Stimulated activated naive CD8-positive, alpha-beta T cell treated with anti-CD3 and anti-CD28 coated beads, Interleukin-15, Interleukin-2, amounts not matched to agents 100 ng/mL and 50 ng/mL, for 24 hours (primary cell): ENCODE measurements around the gene NPIPB2.
"Not testable (repeated sequence)": the region's sequence is repeated elsewhere in the genome, so short reads cannot be mapped to it uniquely, and the experiment has no call there.

Source experiments
- H3K27ac Mint-ChIP-seq: one replicate; pipeline ENCODE4 v1.8.0; 2021; ENCODE audit warnings: mild to moderate bottlenecking, mixed read lengths
- H3K27me3 Mint-ChIP-seq: one replicate; pipeline ENCODE4 v1.8.0; 2021; ENCODE audit warnings: mixed read lengths
- H3K36me3 Mint-ChIP-seq: one replicate; pipeline ENCODE4 v1.8.0; 2021; ENCODE audit warnings: low read depth, mixed read lengths
- H3K4me1 Mint-ChIP-seq: one replicate; pipeline ENCODE4 v1.8.0; 2021; ENCODE audit warnings: low read depth, mixed read lengths
- H3K4me3 Mint-ChIP-seq: one replicate; pipeline ENCODE4 v1.8.0; 2021; ENCODE audit warnings: mild to moderate bottlenecking, mixed read lengths
- H3K9me3 Mint-ChIP-seq: one replicate; pipeline ENCODE4 v1.8.0; 2021; ENCODE audit warnings: mixed read lengths

Gene NPIPB2

DNA sequence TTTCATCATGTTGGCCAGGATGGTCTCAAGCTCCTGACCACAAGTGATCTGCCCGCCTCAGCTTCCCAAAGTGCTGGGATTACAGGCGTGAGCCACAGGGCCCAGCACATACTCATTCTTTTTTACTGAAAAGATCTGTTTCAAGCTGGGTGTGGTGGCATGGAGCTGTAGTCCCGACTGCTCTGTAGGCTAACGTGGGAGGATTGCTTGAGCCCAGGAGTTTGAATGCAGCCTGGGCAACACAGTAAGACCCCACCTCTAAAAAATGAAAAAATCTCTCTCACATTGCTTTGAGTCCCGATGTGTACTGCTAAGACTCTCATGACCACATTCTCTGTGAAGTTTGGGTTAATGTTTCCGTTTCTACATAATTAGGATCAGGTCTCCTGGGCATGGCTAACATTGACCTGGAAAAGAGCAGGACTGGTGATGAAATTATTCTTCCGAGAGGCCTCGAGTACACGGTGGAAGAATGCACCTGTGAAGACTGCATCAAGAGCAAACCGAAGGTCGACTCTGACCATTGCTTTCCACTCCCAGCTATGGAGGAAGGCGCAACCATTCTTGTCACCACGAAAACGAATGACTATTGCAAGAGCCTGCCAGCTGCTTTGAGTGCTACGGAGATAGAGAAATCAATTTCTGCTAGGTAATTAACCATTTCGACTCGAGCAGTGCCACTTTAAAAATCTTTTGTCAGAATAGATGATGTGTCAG is 25.5 kb upstream of the NPIPB2 start:
- no peak overlapping the region for H3K4me3 Mint-ChIP-seq
- no peaks in the 10 kb centered on the region for H3K36me3 Mint-ChIP-seq
- no peaks in the 10 kb centered on the region for H3K9me3 Mint-ChIP-seq
- H3K27me3 Mint-ChIP-seq: no peaks in the 10 kb centered on the region
- peaks cover 13% of the 10 kb centered on the region for H3K4me1 Mint-ChIP-seq
- no peak overlapping the region for H3K27ac Mint-ChIP-seq

DNA sequence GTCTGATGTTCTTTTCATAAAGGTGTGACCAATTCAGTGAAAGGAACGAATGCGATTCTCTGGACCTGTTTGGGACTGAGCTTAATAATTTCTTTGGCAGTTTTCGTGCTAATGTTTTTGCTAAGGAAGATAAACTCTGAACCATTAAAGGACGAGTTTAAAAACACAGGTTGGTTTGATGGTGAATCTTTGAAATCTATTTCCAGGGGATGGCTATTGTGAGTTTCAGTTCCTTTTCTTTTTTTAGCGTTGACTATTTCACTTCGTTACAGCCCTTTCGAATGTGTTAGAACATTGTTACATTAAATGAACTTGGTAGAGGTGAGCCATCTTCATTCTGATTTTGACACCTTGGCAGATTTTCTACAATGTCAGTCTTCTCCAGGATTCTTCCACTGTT is 24.3 kb upstream of the NPIPB2 start:
- no peaks in the 10 kb centered on the region for H3K27me3 Mint-ChIP-seq
- no peaks in the 10 kb centered on the region for H3K36me3 Mint-ChIP-seq
- H3K9me3 Mint-ChIP-seq: no peaks in the 10 kb centered on the region
- peaks cover 13% of the 10 kb centered on the region for H3K4me1 Mint-ChIP-seq
- no peak overlapping the region for H3K4me3 Mint-ChIP-seq
- H3K27ac Mint-ChIP-seq: peak overlapping the region; percentile 52

GRCh38 chr16:11964761-11965551 is 23.1 kb upstream of the NPIPB2 start, which contains the start of gene TNFRSF17:
Gene TNFRSF17 (plus strand): TSS chr16:11965210. CDS start chr16:11965325, 115 bp downstream.
- Mint-ChIP-seq H3K9me3 (no peaks in the 10 kb centered on the region), H3K27ac (peak within 1 kb of the TSS; percentile 52), H3K36me3 (no peaks in the 10 kb centered on the region), H3K4me3 (peak within 1 kb of the TSS; percentile 12), H3K4me1 (peaks cover 13% of the 10 kb centered on the region), H3K27me3 (no peaks in the 10 kb centered on the region)

- peaks cover 13% of the 10 kb centered on the region for H3K4me1 Mint-ChIP-seq
- no peaks in the 10 kb centered on the region for H3K27me3 Mint-ChIP-seq
- H3K4me3 Mint-ChIP-seq: no peak overlapping the region
- H3K9me3 Mint-ChIP-seq: no peaks in the 10 kb centered on the region
- H3K27ac Mint-ChIP-seq: no peak overlapping the region
- H3K36me3 Mint-ChIP-seq: no peaks in the 10 kb centered on the region
These were observed 21.9 kb upstream of the NPIPB2 start for GRCh38 chr16:11963706-11964105.

- H3K4me1 Mint-ChIP-seq: peaks cover 13% of the 10 kb centered on the region
- not testable (repeated sequence) for H3K4me3 Mint-ChIP-seq, H3K27me3 Mint-ChIP-seq, H3K9me3 Mint-ChIP-seq, H3K36me3 Mint-ChIP-seq, H3K27ac Mint-ChIP-seq
These were observed 21.1 kb upstream of the NPIPB2 start for GRCh38 chr16:11962978-11963377.

- H3K4me1 Mint-ChIP-seq: peaks cover 11% of the 10 kb centered on the region
- not testable (repeated sequence) for H3K4me3 Mint-ChIP-seq
These were observed 20.6 kb upstream of the NPIPB2 start for GRCh38 chr16:11962457-11962856.

DNA sequence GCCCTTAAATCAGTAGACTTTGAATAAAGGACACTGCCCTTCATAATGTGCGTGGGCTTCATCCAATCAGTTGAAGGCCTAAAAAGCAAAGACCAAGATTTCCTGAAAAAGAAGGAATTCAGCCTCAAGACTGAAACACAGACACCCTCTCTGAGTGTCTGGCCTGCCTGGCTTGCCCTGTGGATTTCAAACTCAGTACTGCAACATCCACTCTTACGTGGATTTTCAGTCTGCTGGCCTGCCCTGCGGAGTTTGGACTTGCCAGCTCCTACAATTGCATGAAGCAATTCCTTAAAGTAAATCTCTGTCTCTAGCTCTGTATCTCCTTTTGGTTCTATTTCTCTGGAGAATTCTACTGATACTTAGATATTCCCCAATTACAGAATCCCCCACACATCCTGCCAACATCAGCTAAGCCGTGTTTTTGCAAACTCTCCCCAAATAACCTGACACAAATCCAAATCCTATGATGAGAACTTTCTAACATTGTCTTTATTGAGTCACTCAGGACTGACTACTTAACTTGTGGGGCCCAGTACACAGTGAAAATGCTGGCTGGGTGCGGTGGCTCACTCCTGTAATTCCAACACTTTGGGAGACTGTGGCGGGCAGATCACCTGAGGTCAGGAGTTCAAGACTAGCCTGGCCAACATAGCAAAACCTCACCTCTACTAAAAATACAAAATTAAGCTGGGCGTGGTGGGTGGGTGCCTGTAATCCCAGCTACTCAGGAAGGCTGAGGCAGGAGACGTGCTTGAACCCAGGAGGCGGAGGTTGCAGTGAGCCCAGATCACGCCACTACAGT is 15.9 kb upstream of the NPIPB2 start:
- Mint-ChIP-seq H3K27me3 (no peaks in the 10 kb centered on the region), H3K4me3 (no peak overlapping the region), H3K9me3 (no peaks in the 10 kb centered on the region), H3K27ac (no peak overlapping the region), H3K4me1 (no peaks in the 10 kb centered on the region), H3K36me3 (no peaks in the 10 kb centered on the region)

More at GRCh38 chr16:11962457-11962856, 20.6 kb upstream of the NPIPB2 start:
- not testable (repeated sequence) for H3K27ac Mint-ChIP-seq, H3K36me3 Mint-ChIP-seq, H3K27me3 Mint-ChIP-seq, H3K9me3 Mint-ChIP-seq

- H3K27ac Mint-ChIP-seq: no peak overlapping the region
These were observed 14.7 kb upstream of the NPIPB2 start for GRCh38 chr16:11956558-11956957.

DNA sequence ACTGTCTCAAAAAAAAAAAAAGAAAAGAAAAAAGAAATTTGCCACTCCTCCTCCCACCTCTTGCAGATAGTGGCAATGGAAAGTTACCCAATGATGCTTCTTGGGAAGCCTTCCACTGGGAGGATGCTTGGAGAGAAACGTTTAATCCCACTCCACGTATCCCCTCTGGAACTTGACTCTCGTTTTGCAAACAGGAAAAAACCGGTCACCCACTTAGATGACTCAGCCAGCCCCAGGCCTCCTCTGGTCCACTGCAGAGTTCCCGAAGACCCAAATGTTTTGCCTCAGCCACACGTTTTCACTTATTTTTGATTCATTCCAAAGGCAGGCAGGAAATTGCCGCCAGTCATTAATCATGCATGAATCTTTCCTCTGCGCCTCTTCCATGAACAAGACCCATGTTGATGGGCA is 13.9 kb upstream of the NPIPB2 start:
- H3K4me1 Mint-ChIP-seq: no peaks in the 10 kb centered on the region
- H3K27ac Mint-ChIP-seq: no peak overlapping the region
- no peaks in the 10 kb centered on the region for H3K27me3 Mint-ChIP-seq
- H3K36me3 Mint-ChIP-seq: no peaks in the 10 kb centered on the region
- no peak overlapping the region for H3K4me3 Mint-ChIP-seq
- H3K9me3 Mint-ChIP-seq: no peaks in the 10 kb centered on the region

More at GRCh38 chr16:11956558-11956957, 14.7 kb upstream of the NPIPB2 start:
- Mint-ChIP-seq H3K36me3 (no peaks in the 10 kb centered on the region), H3K4me3 (no peak overlapping the region), H3K4me1 (no peaks in the 10 kb centered on the region), H3K27me3 (no peaks in the 10 kb centered on the region), H3K9me3 (no peaks in the 10 kb centered on the region)

- H3K27me3 Mint-ChIP-seq, H3K27ac Mint-ChIP-seq, H3K36me3 Mint-ChIP-seq, H3K4me3 Mint-ChIP-seq, H3K4me1 Mint-ChIP-seq, H3K9me3 Mint-ChIP-seq: not testable (repeated sequence)
These were observed 11.7 kb upstream of the NPIPB2 start for GRCh38 chr16:11953576-11953975.

DNA sequence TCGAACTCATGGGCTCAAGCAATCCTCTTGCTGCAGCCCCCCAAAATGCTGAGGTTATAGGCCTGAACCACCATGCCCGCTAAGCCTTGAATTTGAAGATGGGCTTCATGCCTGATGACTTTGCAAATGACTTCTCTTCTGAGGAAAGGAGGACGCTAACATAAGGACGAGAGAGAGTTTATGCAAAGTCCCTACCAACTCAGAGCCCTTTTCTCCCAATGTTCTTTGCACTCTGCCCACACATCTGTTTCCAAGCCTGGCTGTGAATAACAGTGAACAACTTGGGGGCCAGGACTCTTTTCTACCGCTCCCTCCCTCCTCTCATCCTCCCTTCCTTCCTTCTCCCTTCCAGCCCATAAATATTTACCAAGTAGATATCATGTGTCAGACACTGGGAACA is 8.5 kb upstream of the NPIPB2 start:
- Mint-ChIP-seq H3K27ac (no peak overlapping the region), H3K36me3 (no peaks in the 10 kb centered on the region), H3K9me3 (no peaks in the 10 kb centered on the region), H3K27me3 (no peaks in the 10 kb centered on the region), H3K4me1 (no peaks in the 10 kb centered on the region), H3K4me3 (no peak overlapping the region)

DNA sequence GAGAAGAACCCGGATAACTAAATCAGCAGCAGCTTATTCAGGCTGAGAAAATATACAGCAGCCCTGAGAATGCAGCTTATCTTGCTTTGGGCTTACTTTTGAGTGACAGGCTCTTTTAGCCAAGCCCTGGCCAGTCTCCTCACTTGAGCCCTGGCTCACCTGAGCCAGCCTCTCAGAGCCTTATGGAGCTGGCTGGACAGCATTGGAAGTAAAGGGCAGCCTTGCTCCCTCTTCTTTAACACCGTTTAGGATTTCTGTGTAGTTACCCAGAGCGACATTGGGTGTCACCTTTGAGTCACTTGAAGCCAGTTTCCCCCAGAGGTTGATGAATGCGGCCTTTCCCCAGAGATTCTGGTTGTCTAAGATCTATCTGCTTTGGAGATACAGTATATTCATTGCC is 7.7 kb upstream of the NPIPB2 start:
- Mint-ChIP-seq H3K27me3 (no peaks in the 10 kb centered on the region), H3K27ac (no peak overlapping the region), H3K36me3 (no peaks in the 10 kb centered on the region), H3K9me3 (no peaks in the 10 kb centered on the region), H3K4me1 (no peaks in the 10 kb centered on the region), H3K4me3 (no peak overlapping the region)

DNA sequence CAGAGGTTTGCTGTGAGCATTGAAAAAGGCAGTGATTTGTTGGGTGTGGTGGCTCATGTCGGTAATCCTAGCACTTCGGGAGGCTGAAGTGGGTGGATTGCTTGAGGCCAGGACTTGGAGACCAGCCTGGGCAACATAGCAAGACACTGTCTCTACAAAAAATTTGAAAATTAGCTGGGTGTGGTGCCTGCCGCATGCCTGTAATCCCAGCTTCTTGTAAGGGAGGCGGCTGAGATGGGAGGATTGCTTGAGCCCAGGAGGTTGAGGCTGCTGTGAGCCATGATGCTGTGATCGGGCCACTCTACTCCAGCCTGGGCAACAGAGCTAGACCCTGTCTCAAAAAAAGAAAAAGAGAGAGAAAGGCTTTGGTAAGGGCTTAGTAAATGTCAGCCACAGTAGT is 7.0 kb upstream of the NPIPB2 start:
- no peaks in the 10 kb centered on the region for H3K36me3 Mint-ChIP-seq
- no peak overlapping the region for H3K27ac Mint-ChIP-seq
- no peaks in the 10 kb centered on the region for H3K4me1 Mint-ChIP-seq
- no peaks in the 10 kb centered on the region for H3K9me3 Mint-ChIP-seq
- no peak overlapping the region for H3K4me3 Mint-ChIP-seq
- H3K27me3 Mint-ChIP-seq: no peaks in the 10 kb centered on the region

GRCh38 chr16:11946433-11946832 is 4.6 kb upstream of the NPIPB2 start:
- H3K4me1 Mint-ChIP-seq: no peaks in the 10 kb centered on the region
- H3K36me3 Mint-ChIP-seq: no peaks in the 10 kb centered on the region
- H3K27ac Mint-ChIP-seq: no peak overlapping the region
- H3K27me3 Mint-ChIP-seq: no peaks in the 10 kb centered on the region
- no peak overlapping the region for H3K4me3 Mint-ChIP-seq
- no peaks in the 10 kb centered on the region for H3K9me3 Mint-ChIP-seq

DNA sequence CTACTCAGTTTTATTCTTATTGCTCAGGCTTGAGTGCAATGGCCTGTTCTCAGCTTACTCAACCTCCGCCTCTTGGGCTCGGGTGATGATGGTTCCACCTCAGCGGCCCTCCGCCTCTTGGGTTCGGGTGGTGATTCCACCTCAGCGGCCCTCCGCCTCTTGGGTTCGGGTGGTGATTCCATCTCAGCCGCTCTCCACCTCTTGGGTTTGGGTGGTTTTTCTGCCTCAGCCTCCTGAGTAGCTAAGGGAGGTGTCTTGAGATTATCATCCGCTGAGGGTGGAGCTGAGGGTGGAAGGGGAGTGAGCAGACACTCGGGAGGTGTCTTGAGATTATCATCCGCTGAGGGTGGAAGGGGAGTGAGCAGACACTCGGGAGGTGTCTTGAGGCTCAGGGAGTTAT is 14.5 kb downstream of the NPIPB2 start:
- H3K4me1 Mint-ChIP-seq, H3K9me3 Mint-ChIP-seq, H3K27ac Mint-ChIP-seq, H3K27me3 Mint-ChIP-seq, H3K36me3 Mint-ChIP-seq, H3K4me3 Mint-ChIP-seq: not testable (repeated sequence)
